Raji (cell line): Measurements from ENCODE around the gene SYS1.

ENCODE experiments used
- POLR2A ChIP-seq: IDR thresholded peaks from 2 replicates; pipeline ENCODE4 v1.6.1; 2011; ENCODE audit warnings: low read depth, low read length, control low read depth; ENCODE audit not compliant: insufficient read depth

The SYS1 gene

DNA sequence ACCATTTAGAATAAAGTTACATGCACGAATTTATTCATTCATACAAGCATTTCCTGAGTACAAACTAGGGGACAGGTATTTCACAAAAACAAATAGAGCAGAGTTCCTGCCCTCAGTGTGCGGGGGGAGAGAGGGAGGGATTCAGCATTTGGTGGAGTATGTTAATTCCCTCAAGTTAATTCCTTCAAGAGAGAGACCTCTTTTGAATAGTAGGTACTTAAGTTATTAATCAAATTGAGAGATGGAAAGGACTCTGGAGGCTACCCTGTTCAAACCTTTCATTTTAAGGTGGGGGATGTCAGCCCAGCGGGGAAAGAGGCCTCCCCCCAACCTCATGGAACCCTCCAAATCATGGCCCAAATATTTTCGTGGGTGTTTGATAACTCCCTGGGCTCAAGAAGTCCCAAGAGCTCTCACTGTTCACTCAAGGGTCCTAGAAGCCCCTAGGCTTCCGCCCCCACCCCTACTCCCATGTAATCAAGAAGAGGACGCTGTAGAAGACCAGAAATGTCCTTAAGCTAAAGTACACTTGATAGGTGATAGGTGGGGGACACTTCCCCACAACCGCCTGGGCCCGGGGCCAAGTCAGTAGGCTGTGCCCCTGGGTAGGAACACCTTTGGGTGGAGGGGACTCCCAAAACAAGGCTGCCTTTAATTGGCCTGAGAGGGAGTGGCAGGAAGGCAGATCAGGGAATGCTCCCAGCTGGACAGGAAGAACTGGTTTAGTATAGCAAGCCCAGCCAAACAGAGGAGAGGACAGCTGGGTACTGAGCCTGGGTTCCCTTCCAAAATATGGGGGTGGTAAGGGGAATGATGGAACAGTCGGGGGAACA lies 17.6 kb upstream of the SYS1 start:
- no peak for TF ChIP-seq POLR2A

DNA sequence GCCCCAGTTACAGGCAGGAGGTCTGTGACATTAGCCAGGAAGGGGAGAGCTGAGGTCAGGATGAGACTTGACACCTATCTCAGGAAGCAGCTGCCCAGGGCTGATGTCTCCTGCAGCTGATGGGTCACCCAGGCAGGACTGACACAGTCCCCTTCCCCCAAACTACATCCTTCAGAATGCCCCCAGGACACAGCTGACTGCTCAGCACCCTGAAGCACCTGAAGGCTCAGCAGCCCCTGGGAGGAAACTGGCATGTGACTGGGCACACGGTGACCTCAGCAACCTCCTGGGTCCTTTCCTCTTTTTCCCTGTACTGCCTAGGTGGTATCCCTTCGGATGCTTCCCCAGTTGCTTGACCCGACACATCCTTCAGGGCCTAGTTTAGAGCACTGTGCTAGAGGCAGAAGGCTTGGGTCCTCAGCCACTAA lies 16.7 kb upstream of the SYS1 start:
- TF ChIP-seq POLR2A, result no peak

DNA sequence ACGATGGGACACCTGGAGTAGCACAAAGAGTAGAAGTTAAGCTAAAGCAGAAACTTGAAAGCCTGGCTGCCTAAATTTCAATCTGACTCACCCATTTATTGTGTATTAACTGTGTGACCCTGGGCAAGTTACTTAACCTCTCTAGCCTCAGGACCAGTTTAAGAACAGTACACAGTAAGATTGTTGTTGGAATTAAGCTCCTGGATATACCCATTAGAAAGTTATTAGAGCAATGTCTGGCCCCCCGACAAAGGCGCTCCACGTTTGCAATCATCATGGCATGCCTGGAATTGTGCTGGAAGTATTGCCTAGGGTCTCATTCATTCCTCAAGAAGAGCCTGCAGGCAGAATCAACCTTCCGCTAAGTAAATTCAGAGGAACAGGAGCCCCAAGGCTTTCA lies 16.1 kb upstream of the SYS1 start:
- no peak for TF ChIP-seq POLR2A

DNA sequence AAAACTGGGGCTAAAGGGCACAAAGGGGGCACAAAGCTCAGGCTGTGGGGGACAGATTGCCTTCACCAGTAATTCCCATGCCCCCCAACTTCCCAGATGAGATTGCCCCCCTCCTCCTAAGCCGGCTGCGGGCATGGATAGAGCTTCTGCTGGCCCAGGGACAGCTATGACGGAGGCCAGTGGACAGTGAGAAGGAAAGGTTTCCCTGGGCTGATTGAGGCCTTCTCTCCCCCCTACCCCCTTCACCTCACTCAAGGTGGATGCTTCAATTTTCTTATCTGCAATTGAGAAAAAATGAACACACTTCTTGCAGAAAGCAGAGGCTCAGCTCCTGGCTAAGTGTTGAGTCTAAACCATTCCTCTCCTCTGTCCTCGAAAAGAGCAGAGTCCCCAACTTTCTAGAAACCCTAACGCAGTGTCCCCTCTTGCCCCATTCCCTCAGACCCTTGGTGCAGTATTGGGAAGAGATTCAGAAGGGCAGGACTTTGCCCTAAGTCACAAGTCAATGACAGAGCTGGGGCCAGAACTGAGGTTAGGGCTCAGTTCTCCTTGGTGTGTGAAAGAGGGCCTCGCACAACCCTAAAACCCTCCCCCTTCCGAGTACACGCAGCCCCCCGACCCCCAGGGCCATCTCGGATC lies 15.5 kb upstream of the SYS1 start:
- no peak for TF ChIP-seq POLR2A

DNA sequence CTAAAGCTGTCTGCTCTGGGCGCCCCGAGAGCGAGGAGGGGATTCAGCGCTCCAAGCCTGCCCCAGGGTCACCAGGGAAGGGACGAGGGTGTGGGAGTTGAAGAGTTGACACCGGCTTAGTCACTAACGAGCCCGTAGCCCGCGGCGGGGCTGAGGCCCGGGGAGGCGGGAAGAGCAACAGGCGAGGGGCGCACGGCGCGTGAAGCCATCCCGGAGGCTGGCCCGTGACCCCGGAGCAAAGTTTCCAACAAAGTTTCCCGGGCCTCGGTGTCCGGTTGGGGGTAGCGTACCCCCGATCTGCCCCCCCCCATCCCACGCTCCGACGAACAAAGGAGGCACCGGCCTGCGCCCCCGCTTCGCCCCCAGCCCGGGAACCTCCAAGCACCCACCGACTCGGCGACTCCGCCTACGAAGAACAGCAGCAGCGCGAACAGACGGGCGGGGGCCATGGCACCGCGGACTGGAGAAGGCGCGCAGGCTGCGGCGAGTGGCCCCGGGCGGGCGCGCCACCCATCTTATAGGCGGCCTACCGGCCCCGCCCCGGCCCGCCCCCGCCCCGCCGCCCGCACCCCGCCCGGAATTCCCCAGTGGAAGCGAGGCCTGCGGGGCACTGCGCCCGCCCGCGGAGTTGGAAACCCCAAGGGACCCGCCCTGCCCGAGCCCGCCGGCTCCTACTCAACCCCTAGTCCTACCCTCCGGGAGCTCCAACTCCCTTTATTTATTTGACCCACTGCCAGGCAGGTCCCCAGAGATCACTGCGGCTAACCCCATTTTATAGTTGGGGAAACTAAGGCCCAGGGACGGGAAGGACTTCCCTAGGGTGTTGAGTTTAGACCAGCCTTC lies 14.8 kb upstream of the SYS1 start, which contains the start of gene SDC4:
SDC4 (minus strand) TSS at position 489 of the 843 bp plus-strand sequence; CDS start at position 449, 40 bp downstream.
- no peak for TF ChIP-seq POLR2A

DNA sequence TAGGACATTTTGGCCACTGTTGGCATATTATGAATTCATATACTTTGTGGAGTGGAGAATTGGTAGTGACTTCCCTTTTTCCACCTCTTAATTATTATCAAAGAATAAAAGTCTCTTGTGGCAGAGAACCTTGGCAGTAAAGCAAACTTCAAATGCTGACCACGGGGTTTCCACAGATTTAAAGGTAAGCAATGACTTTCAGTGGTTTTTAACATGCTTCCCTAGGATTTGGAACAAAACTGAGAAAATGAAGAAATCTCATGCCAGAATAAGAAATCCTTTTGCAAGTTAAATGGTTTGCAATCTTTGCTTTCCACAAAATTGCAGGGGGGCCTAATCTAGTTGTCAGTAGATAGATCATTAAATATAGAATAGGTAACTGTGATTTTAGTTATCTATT lies 12.7 kb upstream of the SYS1 start:
- TF ChIP-seq POLR2A, result no peak

DNA sequence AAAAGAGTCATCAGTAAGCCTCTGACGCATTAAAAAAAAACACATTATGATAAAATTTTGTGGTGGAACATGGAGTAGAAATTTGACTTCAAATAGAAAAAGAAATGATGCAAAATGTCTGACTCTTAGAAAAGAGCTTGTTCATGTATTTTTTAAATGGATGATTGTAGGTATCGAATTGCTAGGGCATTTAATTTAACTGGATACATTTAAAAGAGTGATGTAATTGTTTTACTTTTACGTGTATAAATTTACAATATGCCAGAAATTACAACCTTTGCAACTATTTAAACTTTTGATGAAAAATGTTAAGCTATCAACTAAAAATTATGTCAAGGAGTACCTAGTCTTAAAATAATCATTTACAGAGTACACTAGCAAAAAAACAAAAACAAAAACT lies 10.2 kb upstream of the SYS1 start:
- no peak for TF ChIP-seq POLR2A

DNA sequence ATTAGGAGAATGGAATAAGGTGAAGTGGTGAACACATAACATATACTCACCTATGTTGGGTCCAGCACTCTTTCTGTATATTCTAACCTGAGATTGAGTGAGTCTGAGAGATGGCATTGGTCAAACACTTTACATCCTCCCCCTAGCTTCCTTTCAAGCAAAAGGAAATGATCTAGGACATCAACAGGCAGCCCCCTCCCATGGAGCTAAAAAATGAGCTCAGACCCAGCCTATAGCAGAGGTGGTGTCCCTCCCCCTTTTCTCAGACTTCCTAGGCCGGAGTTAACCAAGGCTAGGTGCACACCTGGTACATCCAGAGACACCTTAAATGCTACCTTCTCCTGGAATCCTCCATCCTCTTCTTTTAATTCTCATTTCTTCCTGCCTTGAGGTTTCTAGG lies 9.2 kb upstream of the SYS1 start:
- no peak for TF ChIP-seq POLR2A

DNA sequence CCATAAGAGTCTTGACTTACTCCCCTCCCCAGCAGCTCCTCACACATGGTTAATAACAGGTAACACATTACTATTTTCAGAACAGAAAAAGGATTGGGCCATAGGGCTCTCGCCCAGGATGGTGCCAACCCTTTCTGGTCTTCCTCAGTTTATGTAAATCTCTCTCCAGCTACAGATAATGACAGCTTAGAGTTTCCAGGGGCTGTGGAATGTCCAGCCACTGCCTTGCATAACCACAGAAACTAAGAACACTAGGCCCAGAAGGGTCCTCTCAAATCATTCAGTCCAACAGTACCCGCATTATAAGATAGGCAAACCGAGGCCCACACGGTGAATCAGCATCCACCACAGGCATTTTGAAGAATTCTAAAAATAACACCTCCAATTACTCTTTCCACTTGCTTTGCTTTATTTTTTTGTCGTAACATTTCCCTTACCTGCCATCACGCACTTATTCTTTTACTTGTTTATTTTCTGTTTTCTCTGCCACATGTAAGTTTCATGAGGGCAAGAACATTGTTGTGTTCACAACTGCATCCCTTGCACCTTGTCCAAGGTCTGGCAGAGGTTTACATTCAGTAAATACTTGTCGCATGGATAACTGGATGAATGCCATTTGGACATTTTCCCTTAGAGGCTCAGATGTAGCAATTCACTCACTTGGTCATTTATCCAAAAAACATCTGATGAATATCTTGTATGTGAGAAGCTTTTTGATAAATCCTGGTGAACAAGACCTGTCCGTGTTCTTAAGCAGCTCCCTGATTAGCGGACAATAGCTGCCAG lies 8.3 kb upstream of the SYS1 start:
- no peak for TF ChIP-seq POLR2A

DNA sequence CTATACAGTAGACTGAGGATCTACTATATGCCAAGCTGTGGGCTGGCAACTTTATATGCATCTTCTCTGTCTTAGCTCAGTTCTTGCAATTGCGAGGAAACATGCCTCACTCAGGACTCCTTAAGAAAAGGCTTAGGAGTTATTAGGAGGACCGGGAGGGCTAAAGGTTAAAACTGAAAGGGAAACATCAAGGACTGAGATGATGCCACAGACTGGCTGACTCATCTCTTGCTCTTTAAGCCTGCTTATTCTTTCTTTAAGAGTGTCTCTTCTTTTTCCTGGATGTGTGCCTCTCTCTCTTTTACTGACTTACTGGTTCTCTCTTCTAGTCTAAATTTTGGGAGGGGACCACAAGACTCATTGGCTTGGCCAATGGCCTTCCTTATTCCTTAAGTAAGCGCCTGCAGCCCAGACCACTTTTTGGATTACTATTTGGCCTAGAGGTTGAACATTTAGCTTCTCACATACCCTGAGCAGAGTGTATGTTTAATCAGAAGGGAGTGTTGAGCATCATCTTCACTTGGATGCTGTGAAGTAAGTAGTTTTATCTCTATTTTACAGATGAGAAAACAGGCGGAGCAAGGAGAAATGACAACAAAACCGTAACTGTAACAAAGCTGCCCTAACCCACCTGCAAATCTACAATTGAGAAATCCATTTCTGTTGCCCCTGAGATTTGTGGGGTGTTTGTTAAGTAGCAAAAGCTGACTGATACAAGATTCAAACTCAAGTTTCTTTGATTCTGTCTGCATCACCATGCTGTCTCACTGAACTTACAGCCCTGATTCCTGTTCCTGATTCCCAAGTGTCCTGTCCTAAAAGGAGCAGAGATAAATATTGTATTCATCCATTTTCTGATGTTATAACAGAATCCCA lies 7.5 kb upstream of the SYS1 start:
- TF ChIP-seq POLR2A, result no peak

DNA sequence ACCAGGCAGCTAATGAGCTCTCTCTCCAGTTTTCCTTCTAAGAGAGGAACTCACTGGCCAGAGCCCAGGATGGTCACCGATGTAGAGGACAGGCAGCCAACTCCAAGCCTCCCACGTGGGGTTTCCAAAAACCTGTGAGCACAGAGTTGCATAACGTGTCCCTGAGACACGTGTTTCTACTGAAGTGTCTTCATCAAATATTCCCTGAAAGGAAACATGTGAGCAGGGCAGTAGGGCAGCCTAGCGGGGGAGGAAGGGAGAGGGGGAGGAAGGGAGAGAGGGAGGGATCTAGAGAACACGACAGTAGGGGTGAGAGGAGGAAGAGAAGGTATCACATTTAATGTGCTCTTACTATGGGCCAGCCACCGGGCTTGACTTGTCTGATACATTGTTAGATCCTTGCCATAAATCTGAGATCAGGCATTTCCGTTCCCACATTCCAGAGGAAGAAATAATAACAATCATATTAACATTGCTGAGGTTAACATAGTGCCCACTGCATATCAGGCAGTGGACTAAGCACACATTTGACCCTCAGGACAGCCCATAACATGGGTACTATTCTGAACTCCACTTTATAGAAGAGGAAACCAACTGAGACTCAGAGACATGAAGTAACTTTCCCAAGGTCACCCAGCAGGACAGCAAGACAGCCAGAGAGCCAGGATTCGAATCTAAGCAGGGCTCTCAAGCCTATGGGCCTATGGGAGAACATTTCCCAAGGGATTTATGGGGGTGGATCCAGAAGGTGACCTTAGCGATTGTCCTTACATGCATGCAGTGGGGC lies 4.5 kb upstream of the SYS1 start:
- no peak for TF ChIP-seq POLR2A

DNA sequence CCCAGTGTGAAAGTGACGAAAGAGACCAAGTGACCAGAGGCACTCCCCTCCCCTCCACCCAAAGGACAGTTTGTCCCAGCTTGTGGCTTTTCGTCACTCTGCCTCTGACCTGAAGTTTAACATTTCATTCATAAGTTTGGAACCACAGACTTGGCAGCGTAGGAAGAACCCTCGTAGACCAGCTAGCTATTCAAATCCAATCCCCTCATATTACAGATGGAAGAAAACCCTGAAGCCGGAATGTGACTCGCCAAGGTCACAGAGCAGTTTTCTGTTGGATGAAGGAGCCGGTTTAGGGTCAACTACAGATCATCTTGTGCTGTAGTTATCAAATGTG lies 3.9 kb upstream of the SYS1 start:
- no peak for TF ChIP-seq POLR2A

DNA sequence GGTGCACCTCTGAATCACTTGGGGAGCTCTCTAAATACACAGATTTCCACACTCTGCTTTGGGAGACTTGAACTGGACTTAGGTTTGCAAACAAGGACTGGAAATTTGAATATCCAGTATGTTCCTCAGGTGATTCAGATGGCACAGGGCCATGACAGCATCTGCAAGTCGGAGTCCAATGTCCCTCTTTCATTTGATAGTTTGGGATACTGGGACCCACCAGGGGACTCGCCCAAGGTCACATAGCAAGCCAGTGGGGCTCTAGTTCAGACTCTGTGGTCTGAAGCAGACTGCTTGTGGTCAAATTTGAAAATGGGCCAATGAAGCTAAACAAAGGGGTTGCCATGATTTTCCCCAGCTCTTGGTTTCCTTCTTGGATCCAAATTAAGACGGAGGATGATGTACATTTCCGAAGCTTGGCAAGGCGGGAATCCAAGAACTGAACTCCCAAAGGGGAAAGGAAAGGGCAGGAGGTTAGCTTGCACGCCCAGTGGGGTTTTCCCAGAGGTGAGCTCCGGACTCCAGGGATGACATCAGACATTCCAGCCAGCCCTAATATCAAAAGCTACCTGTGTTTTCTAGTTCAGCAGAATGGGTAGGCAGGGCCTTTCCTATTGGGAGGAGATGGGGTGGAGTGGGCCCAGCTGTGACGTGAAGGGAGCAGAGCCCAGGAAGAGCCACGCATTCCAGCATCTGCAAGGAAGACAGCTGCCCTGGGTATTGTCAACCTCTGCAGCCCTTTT lies 3.4 kb upstream of the SYS1 start:
- no peak for TF ChIP-seq POLR2A

DNA sequence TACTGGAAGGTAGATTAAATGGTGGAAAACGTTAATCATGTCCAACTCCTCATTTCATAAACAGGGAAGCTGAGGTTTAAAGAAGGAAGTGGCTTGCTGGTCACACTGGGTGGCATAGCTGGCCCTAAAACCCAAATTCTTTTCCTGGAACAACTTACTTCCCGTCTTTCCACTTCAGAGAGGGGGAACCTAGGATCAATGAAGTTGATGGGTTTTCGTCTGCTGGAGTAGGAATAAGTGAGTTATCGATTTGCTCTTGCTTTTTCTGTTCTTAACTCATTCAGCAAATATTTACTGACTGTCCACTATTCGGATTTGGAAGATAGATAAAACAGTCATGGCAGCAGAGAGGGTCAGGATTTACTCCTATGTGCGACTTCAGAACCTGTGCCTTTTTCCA lies 1.2 kb upstream of the SYS1 start:
- TF ChIP-seq POLR2A, result no peak
